GM18861 (cell line): ENCODE data around the gene GNB1L.

Source experiments
- ATAC-seq: cut with Tn5 transposase; IDR thresholded peaks from one replicate; pipeline ENCODE4 v1.9.1; 2021; ENCODE audit not compliant: unreplicated experiment

The GNB1L gene, protein sequence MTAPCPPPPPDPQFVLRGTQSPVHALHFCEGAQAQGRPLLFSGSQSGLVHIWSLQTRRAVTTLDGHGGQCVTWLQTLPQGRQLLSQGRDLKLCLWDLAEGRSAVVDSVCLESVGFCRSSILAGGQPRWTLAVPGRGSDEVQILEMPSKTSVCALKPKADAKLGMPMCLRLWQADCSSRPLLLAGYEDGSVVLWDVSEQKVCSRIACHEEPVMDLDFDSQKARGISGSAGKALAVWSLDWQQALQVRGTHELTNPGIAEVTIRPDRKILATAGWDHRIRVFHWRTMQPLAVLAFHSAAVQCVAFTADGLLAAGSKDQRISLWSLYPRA

DNA sequence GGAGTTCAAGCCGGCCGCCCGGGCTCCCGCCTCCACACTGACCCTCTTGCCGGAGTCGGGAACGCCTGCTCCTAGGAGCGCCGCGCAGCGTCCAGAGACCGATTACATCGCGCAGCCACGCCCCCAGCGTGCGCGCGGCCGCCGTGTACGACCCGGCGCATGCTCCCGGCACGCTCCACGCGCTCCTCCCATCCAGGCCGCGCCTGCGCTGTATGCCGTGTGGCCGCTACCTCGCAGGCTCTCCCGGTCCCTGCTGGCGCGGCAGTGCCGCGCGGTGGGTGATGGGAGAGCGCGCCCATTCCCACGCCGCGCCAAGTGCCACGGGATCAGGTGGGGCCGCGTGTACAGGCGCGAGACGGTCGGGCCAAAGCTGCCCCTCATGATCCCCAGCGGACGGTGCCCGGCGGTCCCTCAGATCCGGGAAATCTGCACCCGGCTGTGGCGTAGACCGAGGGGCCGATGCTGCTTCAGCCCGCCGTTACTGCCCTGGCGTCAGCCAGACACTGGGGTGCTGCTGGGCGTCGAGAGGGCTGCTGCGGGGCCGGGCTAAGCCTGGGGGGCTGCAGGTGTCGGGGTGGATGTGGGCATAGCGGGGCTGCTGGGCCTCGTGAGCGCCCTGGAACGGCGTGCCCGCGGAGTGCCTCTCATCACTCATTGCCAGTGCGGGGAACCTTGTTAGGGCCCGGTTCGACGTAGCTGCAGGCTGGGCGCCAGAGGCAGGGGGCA lies at the start of gene GNB1L, which contains the start of gene RTL10:
TSS of gene GNB1L (minus strand) at position 97 of the 726 bp plus-strand sequence. CDS start 33,519 bp downstream, outside the sequence.
TSS of gene RTL10 (minus strand) at position 97 of the 726 bp plus-strand sequence. CDS start 2,613 bp downstream, outside the sequence.
- peak; percentile 76 for ATAC-seq

DNA sequence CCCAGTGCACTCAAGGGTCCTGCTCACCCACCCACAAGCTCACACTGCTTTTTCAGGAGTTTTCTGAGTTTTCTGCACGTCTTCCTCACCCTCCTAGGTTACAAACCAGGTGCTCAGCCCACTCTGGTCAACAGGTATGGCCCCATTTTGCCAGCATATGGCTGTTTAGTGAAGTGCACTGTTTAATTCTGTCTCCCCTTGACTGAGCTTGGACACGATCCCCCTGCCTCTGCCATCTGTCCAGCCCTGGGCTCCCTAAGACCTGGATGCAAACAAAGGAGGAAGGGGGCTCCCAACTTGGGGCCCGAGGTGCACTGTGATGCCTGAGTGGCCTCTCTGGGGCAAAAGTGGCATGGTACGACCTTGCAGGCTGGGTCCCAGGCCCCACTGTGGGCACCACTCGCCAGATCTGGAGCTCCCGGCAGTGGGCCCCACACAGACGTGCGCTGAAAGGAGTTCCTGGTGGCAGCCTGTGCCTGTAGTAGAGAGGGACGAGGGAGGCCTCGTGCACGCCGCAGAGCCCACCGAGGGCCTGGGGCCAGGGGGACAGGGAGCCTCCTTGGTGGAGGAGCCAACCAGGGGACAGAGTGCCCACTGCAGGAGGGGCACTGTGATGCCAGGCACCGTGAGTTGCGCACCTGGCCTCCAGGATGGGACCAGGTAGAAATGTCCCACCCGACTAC lies 49.6 kb upstream of the GNB1L start:
- no peak for ATAC-seq

DNA sequence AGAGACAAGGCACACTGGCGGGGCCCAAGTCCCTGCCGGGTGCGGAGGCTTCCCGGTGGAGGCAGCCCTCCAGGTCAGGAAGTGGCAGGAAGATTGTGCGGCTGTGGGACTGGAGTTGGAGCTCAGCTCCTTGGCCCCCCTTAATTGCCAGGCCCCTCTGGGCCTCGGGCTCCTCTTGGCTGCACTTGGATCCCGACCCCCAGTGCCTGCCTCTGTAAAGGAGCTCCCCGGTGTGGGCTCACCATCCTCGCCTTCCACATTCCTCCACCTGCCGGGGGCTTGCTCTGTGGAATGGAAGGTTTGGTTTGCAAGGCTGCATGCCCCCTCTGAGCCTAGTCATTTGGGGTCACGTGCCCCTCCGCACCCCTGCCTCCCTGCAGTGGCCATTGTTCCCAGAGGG lies 48.8 kb upstream of the GNB1L start:
- ATAC-seq, result no peak

GRCh38 chr22:19903031-19903430 lies 48.4 kb upstream of the GNB1L start:
- no peak for ATAC-seq

DNA sequence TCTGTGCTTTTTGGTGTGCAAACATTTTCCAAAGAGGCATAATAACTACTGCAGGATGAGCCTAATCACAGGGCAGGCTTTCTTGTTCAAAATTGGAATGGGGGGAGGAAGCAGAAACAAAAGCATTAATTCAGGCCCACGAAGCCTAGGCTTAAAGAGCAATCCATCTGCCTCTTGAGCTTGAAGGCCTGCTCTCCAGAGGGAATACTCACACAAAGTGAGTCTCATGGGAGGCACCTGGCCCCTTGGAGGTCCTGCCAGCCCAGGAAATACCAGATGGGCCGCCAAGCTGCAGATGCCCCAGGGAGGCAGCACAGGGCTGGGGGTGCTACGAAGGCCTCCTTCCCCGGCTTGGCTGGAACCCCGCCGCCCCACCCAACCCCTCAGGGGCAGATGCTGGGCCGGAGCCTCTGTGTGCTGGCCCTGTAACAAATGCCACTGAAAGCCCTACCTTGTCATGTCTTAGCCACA lies 47.6 kb upstream of the GNB1L start:
- no peak for ATAC-seq

DNA sequence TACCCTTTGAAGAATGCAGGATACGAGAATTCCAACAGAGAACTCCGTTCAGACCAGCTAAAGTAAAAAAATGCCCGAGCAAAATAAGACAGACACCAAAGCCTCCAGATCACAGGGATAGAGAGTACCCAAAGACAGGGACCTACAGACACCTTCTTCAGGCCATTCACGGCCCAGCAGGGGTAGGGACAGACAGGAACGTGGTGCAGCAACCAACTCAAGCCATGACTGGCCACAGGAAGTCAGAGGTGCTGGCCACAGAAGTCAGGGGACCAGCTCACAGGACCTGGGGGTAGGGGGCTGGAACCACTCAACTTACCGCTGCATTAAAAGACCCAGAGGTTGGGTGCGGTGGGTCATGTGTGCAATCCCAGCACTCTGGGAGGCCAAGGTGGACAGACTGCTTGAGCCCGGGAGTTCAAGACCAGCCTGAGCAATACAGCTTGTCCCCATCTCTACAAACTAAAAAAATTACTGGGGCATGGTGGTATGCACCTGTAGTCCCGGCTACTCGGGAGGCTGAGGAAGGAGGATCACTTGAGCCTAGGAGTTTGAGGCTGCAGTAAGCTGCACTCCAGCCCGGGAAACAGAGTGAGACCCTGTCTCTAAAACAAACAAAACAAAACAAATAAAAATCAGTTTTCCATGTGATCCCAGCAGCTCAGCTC lies 47.0 kb upstream of the GNB1L start:
- no peak for ATAC-seq

DNA sequence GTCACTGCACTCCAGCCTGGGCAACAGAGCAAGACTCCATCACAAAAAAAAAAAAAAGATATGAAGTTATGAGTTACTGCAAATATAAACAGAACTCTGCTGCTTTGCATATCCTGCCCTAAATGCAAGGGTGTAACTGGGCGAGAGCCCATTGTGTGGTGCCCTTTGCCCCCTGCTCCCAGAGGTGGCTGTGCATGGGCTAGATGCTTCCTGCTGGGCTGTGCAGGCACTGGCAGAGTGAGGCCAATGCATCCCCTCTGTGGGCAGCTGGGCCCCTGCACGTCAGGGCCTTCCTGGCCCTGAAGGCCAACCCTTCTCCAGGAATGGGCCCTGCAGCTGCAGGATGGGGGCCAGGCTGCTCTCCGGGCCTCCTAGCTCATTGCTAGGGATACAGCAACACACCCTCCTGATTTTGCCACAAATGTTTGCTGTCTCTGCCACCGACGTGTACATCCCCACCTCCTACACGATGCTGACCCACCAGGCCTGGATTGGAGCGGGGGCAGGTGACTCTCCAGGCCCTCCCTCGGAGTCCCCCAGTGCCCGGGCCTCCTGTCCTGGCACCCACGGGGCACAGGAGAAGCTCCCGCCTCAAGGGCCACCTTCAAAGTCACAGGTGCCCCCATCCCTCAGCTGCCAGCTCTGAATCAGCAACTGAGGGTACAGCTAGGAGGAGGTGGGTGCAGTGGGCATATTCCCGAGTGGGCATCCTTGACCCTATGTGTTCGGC lies 46.2 kb upstream of the GNB1L start:
- ATAC-seq, result no peak

DNA sequence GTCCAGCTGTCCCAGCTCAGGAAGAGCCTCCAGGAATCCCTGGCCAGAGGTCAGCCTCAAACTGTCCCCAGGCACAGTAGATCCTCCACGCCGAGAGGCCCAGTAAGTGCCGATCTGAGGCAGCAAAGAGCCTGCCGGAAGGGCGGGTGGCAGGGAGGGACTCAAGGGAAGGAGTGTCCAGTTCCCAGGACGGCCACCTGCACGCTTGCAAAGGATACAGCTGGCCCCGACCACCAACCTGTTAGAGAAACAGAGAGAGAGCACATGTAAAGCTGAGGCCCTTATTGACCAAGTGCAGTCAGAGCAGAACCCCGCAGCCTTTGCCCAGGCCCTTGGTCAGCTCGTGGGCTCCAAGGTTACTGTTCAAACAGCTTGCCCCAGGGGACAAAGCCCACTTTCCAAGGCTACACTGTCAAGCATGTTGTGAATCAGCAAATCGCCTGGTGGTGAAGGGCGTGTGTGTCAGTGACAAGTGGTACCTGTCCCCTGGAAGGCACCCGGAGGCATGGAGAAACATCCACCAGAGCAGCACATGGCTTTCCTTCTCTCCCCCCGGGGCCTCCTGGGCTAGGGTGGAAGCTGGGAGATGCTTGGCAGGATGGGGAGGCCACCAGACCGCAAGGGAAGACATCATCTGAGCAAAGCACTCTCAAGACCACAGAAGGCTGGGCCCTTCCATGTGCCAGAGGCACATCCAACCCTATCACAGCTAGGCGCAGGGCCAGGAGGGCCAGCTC lies 44.3 kb upstream of the GNB1L start:
- ATAC-seq, result no peak

DNA sequence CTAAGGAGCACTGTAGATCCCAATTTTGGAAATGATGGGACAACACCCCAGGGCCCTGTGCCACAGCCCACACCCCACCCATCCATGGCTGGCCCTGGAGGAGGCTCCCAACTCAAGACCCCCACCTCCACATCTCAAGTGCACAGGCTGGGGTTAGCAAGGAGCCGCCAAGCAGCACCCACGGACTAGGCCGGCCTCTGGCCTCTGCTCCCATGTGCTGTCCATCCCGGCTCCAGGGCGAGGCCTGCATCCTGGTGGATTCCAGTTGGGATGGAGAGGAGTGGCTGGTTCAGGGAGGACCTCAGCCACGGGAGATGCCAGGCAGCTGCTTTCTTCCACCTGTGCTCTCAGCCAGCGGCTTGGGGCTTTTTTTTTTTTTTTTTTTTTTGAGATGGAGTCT lies 43.5 kb upstream of the GNB1L start:
- ATAC-seq, result no peak

DNA sequence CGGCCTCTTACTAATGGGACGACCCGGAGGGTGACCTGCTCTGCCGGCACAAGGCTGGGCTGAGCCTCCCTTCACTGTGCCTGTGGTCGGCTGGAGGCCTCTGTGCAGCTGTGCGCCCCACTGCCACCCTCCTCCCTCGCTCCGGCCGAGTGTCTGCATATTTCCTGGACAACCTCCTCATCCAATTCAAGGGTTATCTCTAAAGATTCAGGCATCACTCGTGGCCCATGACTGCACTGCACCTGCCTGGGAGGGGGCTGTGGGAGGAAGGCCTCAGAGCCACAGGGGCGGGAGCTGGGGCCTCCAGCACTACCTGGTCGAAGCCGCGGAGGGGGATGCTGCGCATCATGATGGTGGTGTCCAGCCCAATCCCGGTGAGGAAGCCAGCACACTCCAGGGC lies 43.1 kb upstream of the GNB1L start:
- no peak for ATAC-seq

GRCh38 chr22:19896665-19897355 lies 42.1 kb upstream of the GNB1L start:
- ATAC-seq, result no peak

- no peak for ATAC-seq
Observed at GRCh38 chr22:19895160-19895849, 40.6 kb upstream of the GNB1L start.

DNA sequence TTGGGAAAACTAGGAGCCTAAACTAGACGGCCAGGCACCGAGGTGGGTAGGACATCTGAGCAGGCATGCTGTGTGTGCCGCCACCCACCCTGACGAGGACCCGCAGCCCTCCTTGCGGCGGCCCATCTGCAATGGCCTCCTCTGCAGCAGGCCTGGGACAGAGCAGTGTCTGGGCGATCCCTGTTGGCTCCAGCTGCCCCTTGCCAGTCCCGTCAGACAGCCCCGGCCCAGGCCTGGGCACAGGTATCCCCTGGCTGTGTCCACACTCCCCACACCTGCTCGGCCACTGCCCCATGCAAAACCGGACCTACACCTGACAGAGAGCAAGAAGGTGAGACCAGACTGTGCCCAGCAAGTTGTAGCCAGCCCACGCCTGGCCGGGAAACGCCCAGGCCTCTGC lies 38.7 kb upstream of the GNB1L start:
- no peak for ATAC-seq

DNA sequence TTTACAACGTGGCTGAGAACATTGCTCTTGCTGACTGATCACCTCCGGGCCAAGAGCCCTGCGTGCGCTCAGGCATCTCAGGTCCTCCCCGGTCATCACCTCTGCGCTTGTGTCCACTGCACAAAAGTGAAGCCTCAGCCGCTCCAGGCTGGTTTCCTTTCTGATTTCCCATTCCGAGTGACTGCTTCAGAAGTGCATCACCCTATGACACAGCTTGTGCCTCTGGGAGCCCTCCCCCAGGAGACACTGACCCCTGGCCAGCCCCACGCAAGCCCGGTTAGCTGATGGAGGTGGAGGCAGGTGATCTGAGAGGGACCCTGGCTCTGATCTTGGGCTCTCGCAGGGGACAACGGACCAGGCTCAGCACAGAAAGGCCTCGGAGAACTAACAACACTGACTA lies 38.3 kb upstream of the GNB1L start:
- ATAC-seq, result no peak

- no peak for ATAC-seq
Observed at GRCh38 chr22:19892257-19892879, 37.7 kb upstream of the GNB1L start.

GRCh38 chr22:19891317-19892256 lies 36.9 kb upstream of the GNB1L start:
- peak; percentile 54 for ATAC-seq
